Measurements from ENCODE around the gene CRAMP1. TPM values are rescaled to one million over a fixed set of nuclear protein-coding genes. Genes with fewer than 3 reads are reported as not detected.

CRAMP1 gene
- total RNA-seq, 1 experiment from 2014 or later, result 7.6 TPM

- Histone ChIP-seq H4K20me1 (ENCODE audit: insufficient read depth, low read depth, low read length) (no peaks in the 10 kb centered on the region), H3K4me2 (ENCODE audit: low read depth, low read length, poor library complexity, severe bottlenecking) (no peak overlapping the region), H3K36me3 (ENCODE audit: insufficient read depth, low read length) (no peaks in the 10 kb centered on the region; the same call in 1 of the 2 replicates), H2AFZ (ENCODE audit: low read length) (no peak overlapping the region), H3K4me3 (ENCODE audit: low read length) (no peak overlapping the region), H3K9me3 (ENCODE audit: low read length) (no peaks in the 10 kb centered on the region; the same call in 1 of the 2 replicates), H3K27me3 (ENCODE audit: low read length) (no peaks in the 10 kb centered on the region), H3K9me2 (replicated peaks; ENCODE audit: insufficient read depth, low read length) (no peaks in the 10 kb centered on the region), H3K4me1 (ENCODE audit: low read length) (no peaks in the 10 kb centered on the region), H3K79me2 (ENCODE audit: low read length) (no peaks in the 10 kb centered on the region), H3K27ac (ENCODE audit: low read length) (no peak overlapping the region), H3K9ac (ENCODE audit: low read length) (no peak overlapping the region)
- DNase-seq, result no peak
Observed at GRCh38 chr16:1572673-1573072, 39.5 kb upstream of the CRAMP1 start.

GRCh38 chr16:1573301-1573700 lies 38.9 kb upstream of the CRAMP1 start:
- DNase-seq, result no peak
- H3K4me3 ChIP-seq (ENCODE audit: low read length), result no peak overlapping the region
- no peak overlapping the region for H3K4me2 ChIP-seq (ENCODE audit: low read depth, low read length, poor library complexity, severe bottlenecking)
- H2AFZ ChIP-seq (ENCODE audit: low read length), result no peak overlapping the region
- H3K9me3 ChIP-seq (ENCODE audit: low read length), result no peaks in the 10 kb centered on the region; the same call in 1 of the 2 replicates
- no peaks in the 10 kb centered on the region for H3K9me2 ChIP-seq (replicated peaks; ENCODE audit: insufficient read depth, low read length)
- H3K36me3 ChIP-seq (ENCODE audit: insufficient read depth, low read length), result no peaks in the 10 kb centered on the region; the same call in 1 of the 2 replicates
- H3K4me1 ChIP-seq (ENCODE audit: low read length), result no peaks in the 10 kb centered on the region
- H3K27ac ChIP-seq (ENCODE audit: low read length), result no peak overlapping the region
- H3K79me2 ChIP-seq (ENCODE audit: low read length), result no peaks in the 10 kb centered on the region
- no peak overlapping the region for H3K9ac ChIP-seq (ENCODE audit: low read length)
- no peaks in the 10 kb centered on the region for H4K20me1 ChIP-seq (ENCODE audit: insufficient read depth, low read depth, low read length)
- H3K27me3 ChIP-seq (ENCODE audit: low read length), result no peaks in the 10 kb centered on the region

- Histone ChIP-seq H3K36me3 (ENCODE audit: insufficient read depth, low read length) (no peaks in the 10 kb centered on the region; the same call in 1 of the 2 replicates), H3K4me2 (ENCODE audit: low read depth, low read length, poor library complexity, severe bottlenecking) (no peak overlapping the region), H3K4me3 (ENCODE audit: low read length) (no peak overlapping the region), H4K20me1 (ENCODE audit: insufficient read depth, low read depth, low read length) (no peaks in the 10 kb centered on the region), H3K9me3 (ENCODE audit: low read length) (no peaks in the 10 kb centered on the region; the same call in 1 of the 2 replicates), H3K9ac (ENCODE audit: low read length) (no peak overlapping the region), H3K27me3 (ENCODE audit: low read length) (no peaks in the 10 kb centered on the region), H3K9me2 (replicated peaks; ENCODE audit: insufficient read depth, low read length) (no peaks in the 10 kb centered on the region), H3K27ac (ENCODE audit: low read length) (no peak overlapping the region), H2AFZ (ENCODE audit: low read length) (no peak overlapping the region), H3K79me2 (ENCODE audit: low read length) (no peaks in the 10 kb centered on the region), H3K4me1 (ENCODE audit: low read length) (no peaks in the 10 kb centered on the region)
- no peak for DNase-seq
Observed at GRCh38 chr16:1575578-1575977, 36.6 kb upstream of the CRAMP1 start.

DNA sequence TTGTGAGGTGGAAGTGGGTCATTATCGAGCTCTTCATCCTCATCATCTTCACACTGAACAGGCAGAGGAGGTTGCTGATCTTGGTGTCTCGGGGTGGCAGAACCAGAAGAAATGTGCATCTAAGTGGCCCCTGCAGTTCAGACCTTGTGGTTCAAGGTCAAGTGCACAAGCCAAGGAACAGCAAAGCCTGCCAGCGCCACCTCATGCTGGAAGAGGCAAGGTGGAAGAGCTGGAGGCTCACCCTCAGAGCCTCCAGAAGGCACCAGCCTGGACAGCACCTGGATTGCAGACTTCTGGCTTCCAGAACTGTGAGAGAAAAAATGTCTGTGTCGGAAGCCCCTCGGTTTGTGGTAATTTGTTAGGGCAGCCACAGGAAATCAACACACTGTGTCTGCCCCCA lies 32.9 kb upstream of the CRAMP1 start:
- no peaks in the 10 kb centered on the region for H4K20me1 ChIP-seq (ENCODE audit: insufficient read depth, low read depth, low read length)
- H2AFZ ChIP-seq (ENCODE audit: low read length), result no peak overlapping the region
- H3K4me2 ChIP-seq (ENCODE audit: low read depth, low read length, poor library complexity, severe bottlenecking), result no peak overlapping the region
- no peaks in the 10 kb centered on the region; the same call in 1 of the 2 replicates for H3K9me3 ChIP-seq (ENCODE audit: low read length)
- H3K36me3 ChIP-seq (ENCODE audit: insufficient read depth, low read length), result peaks cover 3% of the 10 kb centered on the region; the same call in 1 of the 2 replicates
- H3K27me3 ChIP-seq (ENCODE audit: low read length), result no peaks in the 10 kb centered on the region
- no peaks in the 10 kb centered on the region for H3K4me1 ChIP-seq (ENCODE audit: low read length)
- H3K9me2 ChIP-seq (replicated peaks; ENCODE audit: insufficient read depth, low read length), result no peaks in the 10 kb centered on the region
- no peaks in the 10 kb centered on the region for H3K79me2 ChIP-seq (ENCODE audit: low read length)
- no peak overlapping the region for H3K9ac ChIP-seq (ENCODE audit: low read length)
- no peak overlapping the region for H3K27ac ChIP-seq (ENCODE audit: low read length)
- DNase-seq, result no peak
- H3K4me3 ChIP-seq (ENCODE audit: low read length), result no peak overlapping the region

DNA sequence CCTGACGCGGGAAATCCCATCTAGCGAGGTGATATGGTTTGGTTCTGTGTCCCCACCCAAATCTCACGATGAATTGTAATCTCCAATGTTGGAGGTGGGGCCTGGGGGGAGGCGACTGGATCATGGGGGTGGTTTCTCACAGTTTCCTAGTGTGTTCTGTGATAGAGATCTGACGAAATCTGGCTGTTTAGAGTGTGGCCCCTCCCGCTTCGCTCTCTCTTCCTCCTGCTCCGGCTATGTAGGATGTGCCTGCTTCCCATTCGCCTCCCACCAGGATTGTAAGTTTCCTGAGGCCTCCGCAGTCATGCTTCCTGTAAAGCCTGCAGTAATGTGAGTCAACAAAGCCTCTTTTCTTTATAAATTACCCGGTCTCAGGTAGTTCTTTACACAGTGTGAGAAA lies 31.9 kb upstream of the CRAMP1 start:
- Histone ChIP-seq H4K20me1 (ENCODE audit: insufficient read depth, low read depth, low read length) (no peaks in the 10 kb centered on the region), H3K9ac (ENCODE audit: low read length) (no peak overlapping the region), H2AFZ (ENCODE audit: low read length) (no peak overlapping the region), H3K79me2 (ENCODE audit: low read length) (no peaks in the 10 kb centered on the region), H3K36me3 (ENCODE audit: insufficient read depth, low read length) (peaks cover 3% of the 10 kb centered on the region; the same call in 1 of the 2 replicates), H3K4me1 (ENCODE audit: low read length) (no peaks in the 10 kb centered on the region), H3K4me2 (ENCODE audit: low read depth, low read length, poor library complexity, severe bottlenecking) (no peak overlapping the region), H3K9me3 (ENCODE audit: low read length) (no peaks in the 10 kb centered on the region; the same call in 1 of the 2 replicates), H3K27me3 (ENCODE audit: low read length) (no peaks in the 10 kb centered on the region), H3K4me3 (ENCODE audit: low read length) (no peak overlapping the region), H3K9me2 (replicated peaks; ENCODE audit: insufficient read depth, low read length) (no peaks in the 10 kb centered on the region), H3K27ac (ENCODE audit: low read length) (no peak overlapping the region)
- DNase-seq, result no peak

DNA sequence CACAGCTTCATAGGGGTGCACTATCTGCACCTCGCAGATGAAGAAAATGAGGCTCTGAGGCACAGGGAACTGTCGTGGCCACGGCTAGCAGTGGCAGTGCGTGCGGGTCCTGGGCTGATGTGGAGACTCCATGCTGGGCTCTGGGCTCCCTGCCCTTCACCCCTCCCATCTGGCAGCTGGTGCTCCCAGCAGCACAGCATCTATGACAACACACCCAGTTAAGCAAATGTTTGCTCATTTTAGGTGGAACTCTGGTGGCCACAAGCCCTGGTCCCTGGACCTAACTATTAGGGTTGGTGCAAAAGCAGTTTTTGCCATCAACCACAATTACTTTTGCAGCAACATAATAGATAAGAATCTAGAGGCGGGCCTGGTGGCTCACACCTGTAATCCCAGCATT lies 31.2 kb upstream of the CRAMP1 start:
- no peaks in the 10 kb centered on the region for H4K20me1 ChIP-seq (ENCODE audit: insufficient read depth, low read depth, low read length)
- H3K9me2 ChIP-seq (replicated peaks; ENCODE audit: insufficient read depth, low read length), result no peaks in the 10 kb centered on the region
- H3K27me3 ChIP-seq (ENCODE audit: low read length), result no peaks in the 10 kb centered on the region
- no peaks in the 10 kb centered on the region for H3K4me1 ChIP-seq (ENCODE audit: low read length)
- no peaks in the 10 kb centered on the region for H3K79me2 ChIP-seq (ENCODE audit: low read length)
- no peak overlapping the region for H3K4me2 ChIP-seq (ENCODE audit: low read depth, low read length, poor library complexity, severe bottlenecking)
- H3K9ac ChIP-seq (ENCODE audit: low read length), result no peak overlapping the region
- peaks cover 3% of the 10 kb centered on the region; the same call in 1 of the 2 replicates for H3K36me3 ChIP-seq (ENCODE audit: insufficient read depth, low read length)
- H3K9me3 ChIP-seq (ENCODE audit: low read length), result no peaks in the 10 kb centered on the region
- DNase-seq, result no peak
- H3K27ac ChIP-seq (ENCODE audit: low read length), result no peak overlapping the region
- H3K4me3 ChIP-seq (ENCODE audit: low read length), result no peak overlapping the region
- H2AFZ ChIP-seq (ENCODE audit: low read length), result no peak overlapping the region

- Histone ChIP-seq H3K4me2 (ENCODE audit: low read depth, low read length, poor library complexity, severe bottlenecking) (no peak overlapping the region), H3K4me1 (ENCODE audit: low read length) (no peaks in the 10 kb centered on the region), H2AFZ (ENCODE audit: low read length) (no peak overlapping the region), H3K27ac (ENCODE audit: low read length) (no peak overlapping the region), H4K20me1 (ENCODE audit: insufficient read depth, low read depth, low read length) (no peaks in the 10 kb centered on the region), H3K79me2 (ENCODE audit: low read length) (no peaks in the 10 kb centered on the region), H3K9ac (ENCODE audit: low read length) (no peak overlapping the region), H3K9me3 (ENCODE audit: low read length) (no peaks in the 10 kb centered on the region), H3K9me2 (replicated peaks; ENCODE audit: insufficient read depth, low read length) (no peaks in the 10 kb centered on the region), H3K27me3 (ENCODE audit: low read length) (no peaks in the 10 kb centered on the region), H3K4me3 (ENCODE audit: low read length) (no peak overlapping the region), H3K36me3 (ENCODE audit: insufficient read depth, low read length) (peaks cover 3% of the 10 kb centered on the region; the same call in 1 of the 2 replicates)
- DNase-seq, result no peak
Observed at GRCh38 chr16:1581804-1582203, 30.4 kb upstream of the CRAMP1 start.

DNA sequence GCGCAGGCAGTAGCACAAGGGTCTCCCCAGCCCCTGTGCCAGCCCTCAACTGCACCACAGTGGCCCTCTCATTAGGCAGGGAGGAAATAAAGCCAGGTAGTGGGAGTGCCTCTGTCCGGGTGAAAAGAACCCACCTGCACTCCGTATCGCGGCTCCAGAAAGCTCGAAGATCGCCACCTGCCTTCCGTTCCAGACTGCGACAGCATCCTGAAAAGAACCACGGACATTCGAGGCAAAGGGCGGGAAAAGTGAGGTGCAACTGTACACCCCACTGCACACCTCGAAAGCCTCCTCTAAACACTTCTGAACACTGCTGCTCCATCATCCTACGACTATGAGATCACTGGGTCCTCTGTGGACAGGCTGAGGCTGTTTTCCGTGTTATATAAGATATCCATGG lies 29.0 kb upstream of the CRAMP1 start:
- no peak for DNase-seq
- peaks cover 3% of the 10 kb centered on the region; the same call in 1 of the 2 replicates for H3K36me3 ChIP-seq (ENCODE audit: insufficient read depth, low read length)
- H3K4me2 ChIP-seq (ENCODE audit: low read depth, low read length, poor library complexity, severe bottlenecking), result no peak overlapping the region
- no peaks in the 10 kb centered on the region for H3K27me3 ChIP-seq (ENCODE audit: low read length)
- H3K9me2 ChIP-seq (replicated peaks; ENCODE audit: insufficient read depth, low read length), result no peaks in the 10 kb centered on the region
- no peaks in the 10 kb centered on the region for H3K4me1 ChIP-seq (ENCODE audit: low read length)
- no peak overlapping the region for H3K4me3 ChIP-seq (ENCODE audit: low read length)
- no peak overlapping the region for H2AFZ ChIP-seq (ENCODE audit: low read length)
- no peaks in the 10 kb centered on the region for H3K9me3 ChIP-seq (ENCODE audit: low read length)
- no peak overlapping the region for H3K27ac ChIP-seq (ENCODE audit: low read length)
- no peak overlapping the region for H3K9ac ChIP-seq (ENCODE audit: low read length)
- no peaks in the 10 kb centered on the region for H4K20me1 ChIP-seq (ENCODE audit: insufficient read depth, low read depth, low read length)
- no peaks in the 10 kb centered on the region for H3K79me2 ChIP-seq (ENCODE audit: low read length)
